Activated CD4-positive, alpha-beta T cell treated with anti-CD3 and anti-CD28 coated beads, Interleukin-2, amount 50 U/mL, for 48 hours (primary cell): Measurements from ENCODE around the gene CDH23.

Experiments used
- DNase-seq, 2 experiments: peaks; one replicate each; pipeline ENCODE4 v3.0.0-alpha.2; 2020

The CDH23 gene

DNA sequence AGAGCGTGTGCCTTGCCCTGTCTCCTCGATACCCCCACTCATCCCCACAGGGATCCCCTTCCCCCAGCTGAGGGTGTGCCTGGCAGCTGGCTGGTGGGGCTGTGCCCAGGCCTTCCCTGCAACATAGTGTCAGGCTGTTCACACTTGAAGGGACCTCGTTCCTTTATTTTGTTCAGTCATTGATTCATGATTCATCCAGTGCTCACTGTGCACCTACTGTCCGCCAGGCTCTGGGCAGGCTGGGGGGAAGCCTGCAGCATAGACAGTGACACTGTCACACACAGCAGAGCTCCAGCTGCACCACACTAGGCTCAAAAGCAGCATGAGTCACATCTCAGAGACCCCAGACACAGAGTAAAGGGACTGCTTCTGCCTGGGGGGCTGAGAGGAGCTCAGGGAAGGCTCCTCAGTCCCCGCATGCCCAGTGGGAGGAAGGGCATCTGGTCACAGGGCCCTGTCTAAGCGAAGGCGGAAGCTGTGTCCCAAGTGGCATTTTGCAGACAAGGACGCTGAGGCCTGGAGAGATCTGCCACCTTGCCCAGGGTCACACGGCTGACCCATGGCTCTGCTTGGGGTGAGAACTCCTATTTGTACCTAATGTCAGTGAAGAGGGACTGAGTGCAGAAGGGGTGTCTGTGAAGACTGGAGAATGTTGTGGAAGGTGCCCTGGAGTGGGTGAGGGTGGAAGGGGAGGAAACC lies 27.9 kb downstream of the CDH23 start:
- no peak for DNase-seq

- no peak for DNase-seq
These were observed 29.4 kb downstream of the CDH23 start for GRCh38 chr10:71426058-71426605.

GRCh38 chr10:71427246-71427645 lies 30.5 kb downstream of the CDH23 start:
- no peak for DNase-seq

DNA sequence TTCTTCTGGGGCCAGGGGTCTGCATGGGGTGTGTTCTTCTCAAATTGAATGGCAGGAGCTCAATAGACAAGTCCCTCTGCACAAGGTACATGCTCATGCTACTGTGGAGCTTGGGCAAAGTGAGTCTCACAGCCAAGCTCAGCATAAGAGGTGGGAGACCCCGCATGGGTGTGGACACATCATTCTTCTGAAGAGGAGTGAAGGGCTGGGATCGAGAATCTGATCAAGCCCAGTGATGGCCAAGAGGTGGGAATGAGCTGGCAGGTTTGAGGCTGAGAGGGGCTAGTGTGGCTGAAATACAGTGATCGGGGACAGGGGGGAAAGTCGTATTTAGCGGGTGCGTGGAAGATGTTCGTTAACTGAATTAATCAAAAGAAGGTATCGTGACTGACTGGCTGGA lies 32.6 kb downstream of the CDH23 start:
- DNase-seq = no peak

DNA sequence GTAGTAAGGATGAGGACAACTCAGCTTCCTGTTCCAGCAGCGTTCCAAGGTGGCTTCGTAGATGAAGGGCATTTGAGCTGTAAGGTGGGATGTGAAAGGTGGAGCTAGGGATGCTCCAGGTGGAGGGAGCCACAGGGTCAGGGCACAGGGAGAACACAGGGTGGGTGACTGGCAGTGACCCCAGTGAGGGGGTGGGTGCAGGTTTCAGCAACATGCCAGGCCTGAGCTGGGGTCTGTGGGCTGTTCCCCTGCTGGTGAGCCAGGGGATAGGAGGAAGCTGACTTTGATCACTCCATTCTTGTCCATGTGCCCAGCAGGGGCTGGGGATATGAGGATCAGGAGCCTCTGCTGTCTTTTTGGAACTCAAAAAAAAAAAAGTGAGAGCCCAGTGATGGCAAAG lies 33.2 kb downstream of the CDH23 start:
- DNase-seq = no peak

DNA sequence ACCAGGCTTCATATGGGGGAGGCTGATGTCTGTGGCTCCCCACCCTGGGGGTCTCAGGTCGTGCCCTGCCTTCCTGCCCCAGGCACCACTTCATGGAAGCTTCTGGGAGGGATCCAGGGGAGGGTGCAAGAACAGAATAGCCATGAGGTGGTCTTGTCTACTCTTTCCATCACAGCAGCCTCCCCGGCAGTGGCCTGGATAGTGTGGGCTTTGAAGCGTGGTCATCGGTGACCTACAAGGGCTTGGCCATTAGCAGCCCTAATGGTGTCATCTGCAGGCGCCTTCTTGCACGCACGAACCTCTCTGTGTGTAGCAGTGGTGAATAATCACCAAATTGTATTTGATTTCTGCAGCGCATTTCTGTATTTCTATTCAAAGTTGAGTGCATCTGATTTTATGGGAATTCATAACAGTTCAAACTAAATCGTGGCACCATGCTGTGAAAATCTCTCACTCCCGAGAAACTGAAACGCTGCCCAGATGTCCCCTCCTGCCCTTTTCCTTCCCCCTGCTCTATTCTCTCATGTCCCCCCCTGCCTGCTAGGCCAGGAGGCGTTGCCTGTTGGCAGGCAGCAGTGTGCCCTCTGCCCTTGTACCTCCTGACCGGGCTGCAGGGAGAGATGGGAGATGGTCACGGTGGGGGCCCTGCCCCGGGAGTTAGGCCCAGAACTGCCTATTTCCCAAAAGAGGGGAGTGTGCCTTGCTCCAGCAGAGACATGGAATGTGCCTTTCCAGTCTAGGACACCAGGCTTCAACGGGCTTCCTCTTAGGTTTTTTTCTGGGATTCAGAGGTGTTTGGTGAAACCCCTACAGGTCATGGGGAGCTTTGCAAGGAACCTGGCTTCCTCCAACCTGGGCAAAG lies 34.8 kb downstream of the CDH23 start:
- no peak for DNase-seq

- no peak for DNase-seq
These were observed 35.6 kb downstream of the CDH23 start for GRCh38 chr10:71432101-71432905.

DNA sequence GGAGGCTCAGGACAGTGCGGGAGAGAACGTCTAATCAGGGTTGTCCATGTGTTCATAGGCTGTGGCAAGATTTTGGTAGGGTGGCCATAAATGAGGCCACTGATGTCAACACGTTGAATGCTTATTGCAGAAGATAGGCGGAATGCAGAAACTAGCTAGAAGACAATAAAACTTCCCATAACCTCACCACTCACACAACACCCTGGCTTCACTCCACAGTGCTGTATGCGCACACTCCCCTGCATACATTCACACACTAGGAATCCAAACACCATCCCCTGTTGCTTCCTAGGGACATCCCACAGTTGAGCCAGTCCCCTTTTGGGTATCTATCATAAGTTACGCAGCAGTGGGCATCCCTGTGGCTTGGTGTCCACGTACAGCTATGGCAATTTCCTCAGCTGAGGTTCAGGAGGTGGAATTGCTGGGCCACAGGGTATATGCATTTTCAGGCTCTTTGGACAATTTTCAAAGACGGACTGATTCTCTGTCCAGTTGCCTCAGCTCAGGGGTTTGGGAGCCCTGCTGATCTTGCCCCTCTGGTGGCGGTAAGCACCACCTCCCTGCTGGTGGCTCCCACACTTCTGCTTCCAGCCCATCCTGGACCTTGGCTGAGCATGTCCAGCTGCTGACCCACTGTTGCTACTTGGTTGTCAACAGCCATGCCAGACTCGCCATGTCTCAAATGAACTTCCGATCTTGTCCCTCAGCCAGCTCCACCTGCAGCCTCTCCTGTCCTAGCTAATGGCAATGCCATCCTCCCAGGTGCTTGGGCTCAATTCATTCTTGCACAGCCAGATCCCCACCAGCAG lies 36.4 kb downstream of the CDH23 start:
- no peak for DNase-seq

- DNase-seq = no peak
These were observed 37.3 kb downstream of the CDH23 start for GRCh38 chr10:71433768-71434744.

DNA sequence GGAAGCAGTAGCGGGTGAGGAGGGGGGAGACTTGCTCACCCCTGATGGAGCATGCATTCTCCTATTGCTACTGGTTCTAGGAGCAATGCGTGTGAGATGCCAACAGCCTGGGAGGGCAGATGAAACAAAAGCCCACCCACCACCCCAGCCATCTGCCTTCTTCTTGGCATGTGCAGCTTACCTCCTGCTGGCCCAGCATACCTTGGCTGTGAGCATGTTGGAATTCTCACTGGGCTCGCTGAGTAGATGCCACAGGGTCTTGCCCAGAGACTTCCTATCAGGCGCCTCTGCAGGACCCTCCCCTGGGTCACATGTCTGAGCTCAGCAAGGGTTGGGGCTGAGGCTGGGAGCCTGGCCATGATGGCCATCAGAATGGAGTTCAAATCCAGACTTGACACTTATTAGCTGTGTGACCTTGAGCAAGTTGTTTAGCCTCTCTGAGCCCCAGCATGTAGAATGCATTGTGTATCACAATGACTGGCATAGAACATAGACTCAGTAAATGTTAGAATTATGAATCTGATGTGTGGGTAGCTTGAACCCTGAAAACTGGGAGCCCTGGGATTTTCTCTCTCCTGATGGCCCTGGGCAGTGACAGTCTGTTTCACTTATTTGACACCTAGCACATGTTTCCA lies 38.2 kb downstream of the CDH23 start:
- no peak for DNase-seq

- no peak for DNase-seq
These were observed 39.0 kb downstream of the CDH23 start for GRCh38 chr10:71435571-71436267.

DNA sequence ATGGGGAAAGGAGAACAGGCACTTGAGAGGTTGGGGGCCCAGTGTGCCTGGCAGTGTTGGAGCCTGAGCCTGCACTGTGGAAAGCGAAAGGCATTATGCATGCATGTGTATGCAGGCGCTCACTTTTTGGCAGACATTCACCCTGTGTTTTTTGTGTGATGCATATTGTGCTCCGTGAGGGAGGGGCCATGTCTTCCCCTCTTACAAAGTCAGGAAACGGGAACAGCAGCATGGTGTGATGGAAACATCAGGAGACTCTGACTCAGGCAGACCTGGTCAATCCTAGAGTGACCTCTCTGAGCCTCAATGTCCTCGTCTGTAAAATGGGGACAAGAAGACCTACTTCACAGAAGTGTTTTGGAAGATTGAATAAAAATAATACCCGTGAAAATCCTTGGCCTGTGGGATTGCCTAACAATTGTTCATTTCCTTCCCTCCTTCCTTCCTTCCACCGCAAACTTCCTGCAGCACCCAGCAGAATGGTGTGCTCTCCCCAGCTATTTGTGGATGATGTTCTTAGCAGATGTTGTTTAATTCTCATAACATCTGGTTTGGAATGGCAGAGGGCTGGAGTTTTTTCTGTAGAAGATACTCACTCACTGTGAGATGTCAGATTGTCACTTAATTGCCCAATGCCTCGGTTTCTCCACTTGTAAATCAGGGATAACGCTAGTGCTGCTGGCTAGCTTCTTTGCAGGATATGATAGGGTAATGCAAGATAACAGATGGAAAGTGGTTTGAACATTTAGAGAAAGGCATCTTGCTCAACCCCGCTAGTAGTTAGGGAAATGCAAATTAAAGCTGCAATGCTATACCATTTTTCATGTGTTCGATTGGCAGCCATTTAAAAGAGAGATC lies 39.8 kb downstream of the CDH23 start:
- DNase-seq = no peak

- no peak for DNase-seq
These were observed 40.9 kb downstream of the CDH23 start for GRCh38 chr10:71437537-71438092.

DNA sequence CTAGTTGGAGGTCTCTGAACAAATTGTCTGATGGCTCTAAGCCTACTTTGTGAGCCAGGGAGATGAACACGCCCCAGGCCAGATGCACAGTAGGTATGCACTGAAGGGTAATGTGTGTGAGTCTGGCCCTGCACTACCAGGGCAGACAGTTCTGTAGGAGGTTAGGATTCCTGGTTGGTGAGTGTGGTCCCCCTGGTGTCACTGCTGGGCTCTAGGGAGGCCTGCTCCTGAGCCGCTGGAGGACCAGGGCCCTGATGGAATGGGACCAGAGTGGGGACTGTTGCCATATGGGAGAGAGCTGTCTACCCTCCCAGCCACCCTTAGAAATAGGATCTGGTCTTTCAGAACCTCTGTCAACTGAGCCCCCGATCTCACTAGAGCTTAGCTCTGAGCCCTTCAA lies 42.0 kb downstream of the CDH23 start:
- no peak for DNase-seq

DNA sequence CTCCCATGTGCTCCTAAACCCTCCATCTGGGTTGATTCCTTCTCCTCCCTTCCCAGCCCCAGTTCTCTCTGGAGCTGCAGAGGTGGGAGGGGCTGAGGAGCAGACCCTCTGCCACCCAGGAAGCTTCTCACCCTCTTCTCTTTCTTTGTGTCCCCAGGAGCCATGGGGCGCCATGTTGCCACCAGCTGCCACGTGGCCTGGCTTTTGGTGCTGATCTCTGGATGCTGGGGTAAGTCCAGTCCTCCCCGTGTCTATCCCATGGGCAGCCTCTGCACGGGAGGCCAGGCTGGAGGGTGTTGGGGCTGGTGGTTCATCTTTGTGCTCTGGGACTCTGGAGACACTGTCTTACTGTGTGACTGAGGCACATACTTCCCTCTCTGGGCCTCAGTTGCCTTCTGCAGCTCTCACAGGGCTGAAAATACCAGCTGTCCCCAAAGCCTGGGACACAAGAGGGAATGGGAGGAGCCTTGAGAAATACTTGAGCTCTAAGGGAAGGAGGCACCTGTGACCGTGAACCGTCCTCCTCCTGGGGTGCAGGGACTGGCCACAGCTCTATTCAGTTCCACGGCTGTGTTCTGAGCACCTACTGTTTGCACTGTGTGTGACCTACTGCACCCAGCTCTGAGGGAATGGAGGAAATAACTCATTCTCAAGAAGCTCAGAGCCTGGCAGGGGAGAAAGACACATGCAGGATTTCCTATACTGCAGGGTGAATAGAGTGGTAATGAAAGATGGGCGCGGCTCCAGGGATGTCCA lies 43.1 kb downstream of the CDH23 start:
- DNase-seq = no peak

DNA sequence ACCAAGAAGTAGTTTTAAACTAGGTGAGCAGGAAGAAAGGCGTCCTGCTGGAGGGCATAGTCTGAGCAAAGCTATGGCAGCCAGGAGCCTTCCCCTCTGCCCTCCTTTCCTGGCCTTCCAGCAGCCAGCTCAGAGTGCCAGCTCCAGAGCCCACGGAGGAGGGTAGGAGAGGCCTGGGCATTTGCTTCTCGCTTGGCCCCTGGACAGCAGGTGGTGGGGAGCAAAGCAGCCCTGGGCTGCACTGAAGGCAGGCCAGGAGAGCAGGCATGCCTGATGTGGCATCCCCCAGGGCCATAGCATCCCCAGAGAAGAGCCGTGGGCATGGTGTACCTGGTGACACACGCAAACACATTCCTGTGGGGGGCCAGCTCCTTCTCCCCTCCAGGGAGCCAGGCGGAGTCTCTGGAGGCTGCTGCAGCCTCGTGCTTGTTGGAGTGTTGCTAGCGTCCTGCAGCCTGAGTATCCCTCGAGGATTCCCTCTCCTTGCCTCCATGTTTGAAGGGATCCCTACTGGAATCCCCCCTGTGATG lies 43.9 kb downstream of the CDH23 start:
- no peak for DNase-seq

DNA sequence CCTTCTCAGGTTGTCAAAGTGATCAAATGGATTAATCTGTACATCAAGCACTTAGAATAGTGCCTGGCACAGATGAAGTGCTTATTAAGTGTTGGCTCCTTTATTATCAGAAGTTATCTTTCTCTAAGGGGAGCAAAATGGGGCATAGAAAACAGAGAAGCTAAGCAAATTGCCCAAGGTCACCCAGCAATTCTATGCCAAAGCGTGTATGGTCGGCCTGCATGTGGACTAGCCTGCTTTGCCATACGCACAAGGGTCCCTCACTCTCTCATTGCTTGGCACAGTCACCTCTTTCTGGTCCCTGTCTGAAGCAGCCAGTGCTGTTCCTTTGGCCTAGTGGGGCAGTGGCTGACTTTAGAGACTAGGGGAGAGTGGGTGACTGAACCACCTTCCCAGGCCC lies 45.3 kb downstream of the CDH23 start:
- DNase-seq = no peak
